ENCODE measurements around the gene TMEM220. TPM values are rescaled to one million over a fixed set of nuclear protein-coding genes. Genes with fewer than 3 reads are reported as not detected.

TMEM220 gene
- 1 to 10 TPM; 4.0 to 5.1 (median 5.0) TPM for total RNA-seq (2021; fragmentation: NEBNext Ultra II Directional; extraction: Animal tissue kit (Norgen Biotek cat#: 25700))
- long read RNA-seq, partial matches to known transcripts = 0 of 6 reads
- long read RNA-seq, other reads (novel, unspliced or antisense) = 4 of 6 reads

DNA sequence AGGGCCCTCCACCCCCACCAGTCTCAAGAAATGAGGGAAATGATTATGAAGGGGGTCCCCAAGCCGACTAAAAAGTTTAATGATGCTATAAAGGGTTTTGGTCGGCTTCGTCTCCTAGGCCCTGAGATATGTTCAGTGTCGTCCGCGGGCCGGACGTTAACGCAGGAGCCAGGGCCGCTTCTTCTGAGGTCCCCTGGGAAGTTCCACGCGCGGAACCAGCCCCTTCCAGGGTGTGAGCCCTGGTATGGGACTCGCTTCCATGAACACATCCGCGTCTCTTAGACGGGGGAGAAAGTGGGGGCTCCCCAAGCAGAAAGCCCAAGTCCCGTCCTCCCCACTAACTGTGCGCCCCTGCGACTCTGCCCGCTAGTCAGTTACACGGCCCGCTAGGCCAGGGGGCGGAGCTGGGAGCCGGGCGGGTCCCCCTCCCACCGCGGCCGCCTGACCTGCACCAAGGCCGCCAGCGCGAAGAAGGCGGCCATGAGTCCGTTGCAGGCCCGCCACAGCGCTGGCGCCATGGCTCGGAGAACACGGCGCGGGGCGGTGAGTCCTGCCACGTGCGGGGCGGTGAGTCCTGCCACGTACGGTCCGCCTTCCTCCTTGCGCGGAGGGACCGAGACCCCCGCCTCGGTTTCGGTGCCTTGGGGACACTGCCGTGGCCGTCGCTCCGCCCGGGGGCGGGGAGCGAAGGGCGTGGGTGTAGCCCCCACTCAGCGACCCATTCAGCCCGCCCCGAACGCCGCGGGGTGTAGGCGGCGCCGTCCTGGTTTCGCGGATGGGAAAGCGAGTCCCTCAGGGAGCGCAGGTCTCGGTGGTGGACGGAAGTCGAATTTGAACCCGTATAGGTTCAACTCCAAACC is at the start of gene TMEM220:
Gene TMEM220 (minus strand): TSS at position 690 of the 860 bp plus-strand sequence. CDS start 172 bp downstream, at position 518.
- Mint-ChIP-seq H3K4me3 (peak within 1 kb of the TSS; percentile 99), H3K27me3 (ENCODE audit: insufficient read depth) (peaks cover 8% of the 10 kb centered on the region; the same call in 1 of the 2 replicates), H3K27ac (peak within 1 kb of the TSS; percentile 98), H3K4me1 (ENCODE audit: low read depth) (peaks cover 29% of the 10 kb centered on the region), H3K9me3 (no peaks in the 10 kb centered on the region), H3K36me3 (ENCODE audit: low read depth) (no peaks in the 10 kb centered on the region)
- TF ChIP-seq, protein P1, sequence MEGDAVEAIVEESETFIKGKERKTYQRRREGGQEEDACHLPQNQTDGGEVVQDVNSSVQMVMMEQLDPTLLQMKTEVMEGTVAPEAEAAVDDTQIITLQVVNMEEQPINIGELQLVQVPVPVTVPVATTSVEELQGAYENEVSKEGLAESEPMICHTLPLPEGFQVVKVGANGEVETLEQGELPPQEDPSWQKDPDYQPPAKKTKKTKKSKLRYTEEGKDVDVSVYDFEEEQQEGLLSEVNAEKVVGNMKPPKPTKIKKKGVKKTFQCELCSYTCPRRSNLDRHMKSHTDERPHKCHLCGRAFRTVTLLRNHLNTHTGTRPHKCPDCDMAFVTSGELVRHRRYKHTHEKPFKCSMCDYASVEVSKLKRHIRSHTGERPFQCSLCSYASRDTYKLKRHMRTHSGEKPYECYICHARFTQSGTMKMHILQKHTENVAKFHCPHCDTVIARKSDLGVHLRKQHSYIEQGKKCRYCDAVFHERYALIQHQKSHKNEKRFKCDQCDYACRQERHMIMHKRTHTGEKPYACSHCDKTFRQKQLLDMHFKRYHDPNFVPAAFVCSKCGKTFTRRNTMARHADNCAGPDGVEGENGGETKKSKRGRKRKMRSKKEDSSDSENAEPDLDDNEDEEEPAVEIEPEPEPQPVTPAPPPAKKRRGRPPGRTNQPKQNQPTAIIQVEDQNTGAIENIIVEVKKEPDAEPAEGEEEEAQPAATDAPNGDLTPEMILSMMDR (IDR thresholded peaks at IDR 0.05) = no peak
- peak; percentile 45 for DNase-seq

DNA sequence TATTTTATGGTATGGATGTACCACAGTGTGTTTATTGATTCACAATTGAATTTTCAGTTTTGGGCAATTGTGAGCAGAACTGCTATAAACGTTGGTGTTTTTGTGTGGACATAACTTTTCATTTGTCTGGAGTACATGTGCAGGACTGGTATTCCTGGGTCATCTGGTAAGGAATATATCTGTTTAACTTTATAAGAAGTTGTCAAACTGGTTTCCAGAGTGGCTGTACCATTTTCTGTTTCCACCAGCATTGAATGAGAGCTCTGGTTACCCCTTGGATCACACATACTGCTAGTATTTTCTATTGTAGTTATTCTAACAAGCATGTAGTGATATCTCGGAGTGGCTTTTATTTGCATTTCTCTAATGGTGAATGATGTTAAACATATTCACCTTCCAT is 49.8 kb upstream of the TMEM220 start:
- DNase-seq = no peak
- H3K27ac Mint-ChIP-seq = no peak overlapping the region
- TF ChIP-seq, protein P1 (IDR thresholded peaks at IDR 0.05) = no peak
- H3K9me3 Mint-ChIP-seq = peaks cover 11% of the 10 kb centered on the region; the same call in 1 of the 2 replicates
- H3K4me1 Mint-ChIP-seq (ENCODE audit: low read depth) = no peaks in the 10 kb centered on the region
- no peak overlapping the region for H3K4me3 Mint-ChIP-seq
- no peaks in the 10 kb centered on the region; the same call in 1 of the 2 replicates for H3K27me3 Mint-ChIP-seq (ENCODE audit: insufficient read depth)
- H3K36me3 Mint-ChIP-seq (ENCODE audit: low read depth) = no peaks in the 10 kb centered on the region

DNA sequence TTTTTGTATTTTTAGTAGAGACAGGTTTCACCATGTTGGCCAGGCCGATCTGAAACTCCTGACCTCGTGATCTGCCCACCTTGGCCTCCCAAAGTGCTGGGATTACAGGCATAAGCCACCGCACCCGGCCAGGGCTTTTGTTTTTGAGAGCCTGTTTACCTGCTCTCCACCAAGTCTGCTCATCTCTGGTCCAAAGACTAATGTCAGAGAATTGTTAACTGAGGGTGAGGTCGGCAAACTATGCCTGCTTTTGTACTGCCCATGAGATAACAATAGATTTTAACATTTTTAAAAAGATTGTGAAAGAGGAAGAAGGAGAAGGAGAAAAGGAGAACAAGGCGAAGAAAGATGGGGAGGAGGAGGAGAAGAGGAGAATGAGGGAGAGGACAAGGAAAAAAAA is 48.1 kb upstream of the TMEM220 start:
- TF ChIP-seq, protein P1 (IDR thresholded peaks at IDR 0.05) = no peak
- Mint-ChIP-seq H3K27me3 (ENCODE audit: insufficient read depth) (peaks cover 4% of the 10 kb centered on the region), H3K36me3 (ENCODE audit: low read depth) (no peaks in the 10 kb centered on the region), H3K4me3 (no peak overlapping the region), H3K4me1 (ENCODE audit: low read depth) (no peaks in the 10 kb centered on the region), H3K9me3 (peaks cover 10% of the 10 kb centered on the region; the same call in 1 of the 2 replicates), H3K27ac (no peak overlapping the region)
- DNase-seq = no peak

DNA sequence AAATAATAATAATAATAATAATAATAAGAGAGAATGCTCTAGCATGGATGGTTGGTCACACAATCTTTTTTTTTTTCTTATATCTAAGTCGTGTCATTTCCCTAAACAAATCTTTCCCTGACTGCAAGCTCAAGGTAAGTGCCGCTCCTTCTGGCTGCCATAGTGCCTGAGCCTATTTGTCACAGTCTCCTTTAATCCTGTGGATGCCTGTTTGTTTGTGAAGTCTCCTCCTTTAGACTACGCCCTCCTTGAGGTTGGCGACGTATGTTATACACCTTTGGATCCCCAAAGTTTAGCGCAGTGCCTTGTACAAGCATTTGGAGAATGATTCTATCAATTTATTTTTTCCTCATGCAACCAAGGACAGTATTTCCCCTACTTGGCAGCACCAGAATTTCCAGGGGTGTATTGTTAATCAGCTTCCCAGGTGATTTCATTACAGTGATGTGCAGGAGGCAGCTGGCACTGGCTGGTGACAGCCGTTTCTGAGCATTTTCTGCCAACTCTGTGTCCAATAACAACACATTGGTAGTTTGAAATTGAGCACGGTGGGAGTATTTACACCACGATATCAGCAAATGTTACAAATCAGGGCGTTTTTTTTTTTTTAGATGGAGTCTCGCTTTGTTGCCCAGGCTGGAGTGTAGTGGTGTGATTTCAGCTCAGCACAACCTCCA is 47.4 kb upstream of the TMEM220 start:
- no peak for DNase-seq
- TF ChIP-seq, protein P1 (IDR thresholded peaks at IDR 0.05) = no peak
- Mint-ChIP-seq H3K27me3 (ENCODE audit: insufficient read depth) (peaks cover 4% of the 10 kb centered on the region), H3K36me3 (ENCODE audit: low read depth) (no peaks in the 10 kb centered on the region), H3K4me1 (ENCODE audit: low read depth) (no peaks in the 10 kb centered on the region), H3K9me3 (peaks cover 9% of the 10 kb centered on the region), H3K4me3 (no peak overlapping the region), H3K27ac (no peak overlapping the region)

DNA sequence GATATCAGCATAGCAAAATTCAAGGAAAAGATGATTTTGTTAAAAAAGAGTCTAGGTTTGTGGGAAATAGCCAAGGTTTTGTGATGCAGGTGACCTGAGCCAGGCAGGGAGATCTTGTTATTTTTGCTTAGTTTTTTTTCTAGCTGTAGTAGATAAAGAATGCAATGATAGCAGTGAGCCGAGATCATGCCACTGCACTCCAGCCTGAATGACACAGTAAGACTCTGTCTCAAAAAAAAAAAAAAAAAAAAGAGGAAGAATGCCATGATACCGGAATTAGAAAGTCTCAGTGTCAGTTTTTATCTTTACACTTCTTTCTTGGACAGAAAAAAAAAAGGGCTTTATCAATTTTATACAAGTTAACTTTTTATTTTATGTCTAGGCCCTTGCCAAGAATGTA is 46.6 kb upstream of the TMEM220 start:
- TF ChIP-seq, protein P1 (IDR thresholded peaks at IDR 0.05) = no peak
- H3K4me1 Mint-ChIP-seq (ENCODE audit: low read depth) = no peaks in the 10 kb centered on the region
- H3K9me3 Mint-ChIP-seq = peaks cover 15% of the 10 kb centered on the region
- no peak for DNase-seq
- no peak overlapping the region for H3K27ac Mint-ChIP-seq
- H3K27me3 Mint-ChIP-seq (ENCODE audit: insufficient read depth) = peaks cover 4% of the 10 kb centered on the region
- H3K4me3 Mint-ChIP-seq = no peak overlapping the region
- H3K36me3 Mint-ChIP-seq (ENCODE audit: low read depth) = no peaks in the 10 kb centered on the region

Data from HFFc6 (cell line).